ENCODE results near the gene TRIM7. TPM values are rescaled to one million over a fixed set of nuclear protein-coding genes. Genes with fewer than 3 reads are reported as not detected.
A peak's percentile ranks its signal among the peaks of the same experiment; 100 is the strongest.

TRIM7 gene
- 20.8 and 35.7 TPM in 2 replicates for total RNA-seq

- DNase-seq (ENCODE audit: low read depth) (peak; percentile 49), FAIRE-seq (no peak)
- no peak for TF ChIP-seq CTCF (IDR thresholded peaks at IDR 0.05; ENCODE audit: insufficient read depth, low read length, severe bottlenecking)
- Histone ChIP-seq H3K4me3 (ENCODE audit: low read depth, low read length) (peak within 1 kb of the TSS; percentile 75), H3K36me3 (ENCODE audit: control insufficient read depth, insufficient read depth, low read length) (peaks cover 2% of the 10 kb centered on the region), H3K27me3 (ENCODE audit: control insufficient read depth, insufficient read depth, low read length) (no peaks in the 10 kb centered on the region)
These were observed at the start of gene TRIM7 for GRCh38 chr5:181204826-181205760. TSS of gene TRIM7 (minus strand) at chr5:181205196. CDS start at chr5:181205110, 86 bp downstream.

- no peak for FAIRE-seq
- no peak for TF ChIP-seq CTCF (IDR thresholded peaks at IDR 0.05; ENCODE audit: insufficient read depth, low read length, severe bottlenecking)
- no peaks in the 10 kb centered on the region for H3K27me3 ChIP-seq (ENCODE audit: control insufficient read depth, insufficient read depth, low read length)
- H3K36me3 ChIP-seq (ENCODE audit: control insufficient read depth, insufficient read depth, low read length) = peaks cover 3% of the 10 kb centered on the region
- peak overlapping the region; percentile 71 for H3K4me3 ChIP-seq (ENCODE audit: low read depth, low read length)
- DNase-seq (ENCODE audit: low read depth) = no peak
These were observed 43.3 kb upstream of the TRIM7 start for GRCh38 chr5:181248277-181248676.

GRCh38 chr5:181246276-181247049 is 41.5 kb upstream of the TRIM7 start:
- peak; percentile 64 for DNase-seq (ENCODE audit: low read depth)
- Histone ChIP-seq H3K4me3 (ENCODE audit: low read depth, low read length) (peak overlapping the region; percentile 71), H3K36me3 (ENCODE audit: control insufficient read depth, insufficient read depth, low read length) (peaks cover 7% of the 10 kb centered on the region), H3K27me3 (ENCODE audit: control insufficient read depth, insufficient read depth, low read length) (no peaks in the 10 kb centered on the region)
- no peak for TF ChIP-seq CTCF (IDR thresholded peaks at IDR 0.05; ENCODE audit: insufficient read depth, low read length, severe bottlenecking)
- FAIRE-seq = no peak

- Histone ChIP-seq H3K27me3 (ENCODE audit: control insufficient read depth, insufficient read depth, low read length) (no peaks in the 10 kb centered on the region), H3K36me3 (ENCODE audit: control insufficient read depth, insufficient read depth, low read length) (peaks cover 12% of the 10 kb centered on the region), H3K4me3 (ENCODE audit: low read depth, low read length) (peak overlapping the region; percentile 71)
- FAIRE-seq (no peak), DNase-seq (ENCODE audit: low read depth) (no peak)
- no peak for TF ChIP-seq CTCF (IDR thresholded peaks at IDR 0.05; ENCODE audit: insufficient read depth, low read length, severe bottlenecking)
These were observed 40.7 kb upstream of the TRIM7 start for GRCh38 chr5:181245427-181246275.

GRCh38 chr5:181243564-181244343 is 38.8 kb upstream of the TRIM7 start, which contains the start of gene RACK1:
TSS of gene RACK1 (minus strand) at chr5:181243906. CDS start at chr5:181243800, 106 bp downstream.
- no peak for TF ChIP-seq CTCF (IDR thresholded peaks at IDR 0.05; ENCODE audit: insufficient read depth, low read length, severe bottlenecking)
- peaks cover 22% of the 10 kb centered on the region for H3K36me3 ChIP-seq (ENCODE audit: control insufficient read depth, insufficient read depth, low read length)
- no peak for FAIRE-seq

More at GRCh38 chr5:181243564-181244343, 38.8 kb upstream of the TRIM7 start, which contains the start of gene RACK1:
- peak; percentile 72 for DNase-seq (ENCODE audit: low read depth)
- Histone ChIP-seq H3K4me3 (ENCODE audit: low read depth, low read length) (peak within 1 kb of the TSS; percentile 93), H3K27me3 (ENCODE audit: control insufficient read depth, insufficient read depth, low read length) (no peaks in the 10 kb centered on the region)

Data from bronchial epithelial cell (primary cell).